SK-N-SH treated with all-trans-retinoic acid at 6 μM for 48 hours (cell line): ENCODE data around the gene ANO3.

Source experiments
- ARNTL ChIP-seq: fragments of 450-650 bp; formaldehyde crosslinking; IDR thresholded peaks from 2 replicates; pipeline ENCODE4 v1.5.0; 2020; ENCODE audit warnings: low read depth, mild to moderate bottlenecking, moderate library complexity, borderline replicate concordance
- ESRRG ChIP-seq: fragments of 250-450 bp; sonication (Bioruptor Pico); IDR thresholded peaks from 2 replicates; pipeline ENCODE4 v1.6.1; 2021; ENCODE audit warnings: mild to moderate bottlenecking
- GLIS3 ChIP-seq: fragments of 250-450 bp; sonication (Bioruptor Pico); IDR thresholded peaks from 2 replicates; pipeline ENCODE4 v1.5.0; 2020; ENCODE audit warnings: mild to moderate bottlenecking, moderate library complexity
- PATZ1 ChIP-seq: fragments of 250-450 bp; sonication (Bioruptor Pico); IDR thresholded peaks from 2 replicates; pipeline ENCODE4 v1.8.0; 2020; ENCODE audit warnings: mild to moderate bottlenecking, moderate library complexity, borderline replicate concordance
- POU6F1 ChIP-seq: fragments of 250-450 bp; sonication (Bioruptor Pico); IDR thresholded peaks from 2 replicates; pipeline ENCODE4 v1.8.0; 2021; ENCODE audit warnings: low read depth, mild to moderate bottlenecking, moderate library complexity, borderline replicate concordance
- RARB ChIP-seq: fragments of 250-450 bp; sonication (Bioruptor Pico); IDR thresholded peaks from 2 replicates; pipeline ENCODE4 v1.8.0; 2021; ENCODE audit warnings: mild to moderate bottlenecking, moderate library complexity
- TCF4 ChIP-seq: fragments of 250-450 bp; sonication (Bioruptor Pico); IDR thresholded peaks from 2 replicates; pipeline ENCODE4 v1.8.0; 2021; ENCODE audit warnings: mild to moderate bottlenecking, moderate library complexity, borderline replicate concordance
- TSHZ2 ChIP-seq: fragments of 250-450 bp; sonication (Bioruptor Pico); IDR thresholded peaks from 2 replicates; pipeline ENCODE4 v1.5.0; 2020; ENCODE audit warnings: mild to moderate bottlenecking, moderate library complexity
- ZC3H10 ChIP-seq: fragments of 250-450 bp; sonication (Bioruptor Pico); IDR thresholded peaks from 2 replicates; pipeline ENCODE4 v1.5.1; 2021; ENCODE audit warnings: mild to moderate bottlenecking, moderate library complexity
- ZFP3 ChIP-seq: fragments of 250-450 bp; sonication (Bioruptor Pico); IDR thresholded peaks from 2 replicates; pipeline ENCODE4 v1.5.0; 2020; ENCODE audit warnings: mild to moderate bottlenecking, moderate library complexity
- ZFP30 ChIP-seq: fragments of 450-650 bp; formaldehyde crosslinking; IDR thresholded peaks from 2 replicates; pipeline ENCODE4 v1.5.0; 2022; ENCODE audit warnings: mild to moderate bottlenecking, moderate library complexity
- ZNF70 ChIP-seq: fragments of 450-650 bp; formaldehyde crosslinking; IDR thresholded peaks from 2 replicates; pipeline ENCODE4 v1.5.0; 2020; ENCODE audit warnings: mild to moderate bottlenecking, moderate library complexity
- ZNF8 ChIP-seq: fragments of 450-650 bp; formaldehyde crosslinking; IDR thresholded peaks from 2 replicates; pipeline ENCODE4 v1.5.0; 2020; ENCODE audit warnings: mild to moderate bottlenecking, moderate library complexity

- TF ChIP-seq ZC3H10 (CRISPR knock-in tag) (no peak), ZNF70 (CRISPR knock-in tag) (no peak), ZNF8 (no peak), PATZ1 (no peak), ARNTL (CRISPR knock-in tag) (no peak), ZFP3 (CRISPR knock-in tag) (no peak), ZFP30 (CRISPR knock-in tag) (no peak), TCF4 (CRISPR knock-in tag) (no peak), TSHZ2 (CRISPR knock-in tag) (no peak), RARB (no peak), ESRRG (CRISPR knock-in tag) (no peak), POU6F1 (CRISPR knock-in tag) (no peak), GLIS3 (CRISPR knock-in tag) (no peak)
These were observed 344.7 kb downstream of the ANO3 start for GRCh38 chr11:26676641-26677040.
